Measurements from ENCODE around the gene TBC1D24. TPM values are rescaled to one million over a fixed set of nuclear protein-coding genes. Genes with fewer than 3 reads are reported as not detected.
"Not testable (repeated sequence)": the region's sequence is repeated elsewhere in the genome, so short reads cannot be mapped to it uniquely, and the experiment has no call there.

TBC1D24 gene
- total and polyA plus RNA-seq, 9 of the 15 experiments (the other 6 are each of a cell fraction or from before 2014, with no cell fraction given), result 1.7 to 22.6 (median 7.2) TPM

GRCh38 chr16:2439598-2439997 is 35.3 kb upstream of the TBC1D24 start:
- WGBS (ENCODE audit: insufficient coverage, low coverage, missing lambda C conversion rate), result 88% methylated on average over 11 of the region's 11 CpGs
- H3K9ac ChIP-seq (ENCODE audit: insufficient read depth in 1 of 2, low read depth in 2 of 2, low read length in 2 of 2), result peak overlapping the region in 1 of 2 experiments; percentile 82; a peak in 2 of 4 replicates
- no peaks in the 10 kb centered on the region for H3K9me3 ChIP-seq (replicated peaks; ENCODE audit: control insufficient read depth, insufficient read depth, low read depth, low read length)
- in situ Hi-C loops (cut with MboI), result no loop called here
- DNase-seq (ENCODE audit: extremely low read depth in 1 of 4, low spot score in 3 of 4), result no peak
- no peak overlapping the region for H3K27ac ChIP-seq (ENCODE audit: extremely low read depth, low read depth, low read length)
- intact Hi-C loops (cut with micrococcal nuclease), result no loop called here
- no peaks in the 10 kb centered on the region for H3K27me3 ChIP-seq (ENCODE audit: control insufficient read depth in 2 of 2, insufficient read depth in 2 of 2, low read length in 2 of 2)
- no peak for FAIRE-seq
- no peak overlapping the region for H2AFZ ChIP-seq (ENCODE audit: low read depth, low read length)
- no peak for TF ChIP-seq GTF2B (IDR thresholded peaks at IDR 0.05; ENCODE audit: extremely low read depth, insufficient read length)
- peak; percentile 50; the same call in 1 of the 2 replicates for TF ChIP-seq RBFOX2 (IDR thresholded peaks at IDR 0.05; ENCODE audit: low read depth, low read length)
- no peak; the same call in 2 of the 3 replicates for ATAC-seq
- ChIA-PET CTCF (ENCODE audit: low intra/inter-chr PET ratio) (no interaction called here), POLR2A (interaction anchor here (0.6 to 3.4 kb wide), 6 partner anchors 11 to 813 kb away, joined by 3 to 17 read pairs (median 6); partner anchors contain the start of gene CCNF)
- no peaks in the 10 kb centered on the region; the same call in 2 of the 3 replicates for H3K79me2 ChIP-seq (ENCODE audit: control insufficient read depth, insufficient read depth, low read length)
- peaks cover 0 to 3% of the 10 kb centered on the region in 2 experiments; a peak in 1 of 5 replicates for H3K4me1 ChIP-seq (replicated peaks in 1 of 2; ENCODE audit: control insufficient read depth in 2 of 2, insufficient read depth in 2 of 2, low read length in 2 of 2)
- no TSS peak for BruUV-seq (replicated peaks)
- H3K9me1 ChIP-seq (ENCODE audit: control insufficient read depth, insufficient read depth, low read length), result no peaks in the 10 kb centered on the region
- H3K36me3 ChIP-seq (ENCODE audit: control insufficient read depth, insufficient read depth, low read length), result peaks cover 73% of the 10 kb centered on the region
- H3K4me2 ChIP-seq (ENCODE audit: insufficient read depth, low read length), result no peak overlapping the region
- no peaks in the 10 kb centered on the region for H4K20me1 ChIP-seq (replicated peaks; ENCODE audit: control insufficient read depth, insufficient read depth, low read length)
- no peak overlapping the region for H3K4me3 ChIP-seq

GRCh38 chr16:2441143-2441804 is 33.7 kb upstream of the TBC1D24 start:
- intact Hi-C loops (cut with micrococcal nuclease); H3K4me1 ChIP-seq (replicated peaks in 1 of 2; ENCODE audit: control insufficient read depth in 2 of 2, insufficient read depth in 2 of 2, low read length in 2 of 2); H3K9me3 ChIP-seq (replicated peaks; ENCODE audit: control insufficient read depth, insufficient read depth, low read depth, low read length); H3K79me2 ChIP-seq (ENCODE audit: control insufficient read depth, insufficient read depth, low read length); CTCF ChIA-PET (ENCODE audit: low intra/inter-chr PET ratio); BruUV-seq (replicated peaks); ATAC-seq; in situ Hi-C loops (cut with MboI); H3K9ac ChIP-seq (ENCODE audit: insufficient read depth in 1 of 2, low read depth in 2 of 2, low read length in 2 of 2); H3K4me3 ChIP-seq; H3K27me3 ChIP-seq (ENCODE audit: control insufficient read depth in 2 of 2, insufficient read depth in 2 of 2, low read length in 2 of 2); H3K27ac ChIP-seq (ENCODE audit: extremely low read depth, low read depth, low read length); H4K20me1 ChIP-seq (replicated peaks; ENCODE audit: control insufficient read depth, insufficient read depth, low read length); H3K4me2 ChIP-seq (ENCODE audit: insufficient read depth, low read length); DNase-seq (ENCODE audit: extremely low read depth in 1 of 4, low spot score in 3 of 4); H3K9me1 ChIP-seq (ENCODE audit: control insufficient read depth, insufficient read depth, low read length); FAIRE-seq; H2AFZ ChIP-seq (ENCODE audit: low read depth, low read length): not testable (repeated sequence)
- 0 out of 2 replicates have a peak, but pooled peaks have one; percentile 50 for TF ChIP-seq POLR2A (conservative IDR thresholded peaks at IDR 0.05)
- peaks cover 79% of the 10 kb centered on the region for H3K36me3 ChIP-seq (ENCODE audit: control insufficient read depth, insufficient read depth, low read length)
- WGBS (ENCODE audit: insufficient coverage, low coverage, missing lambda C conversion rate), result 86% methylated on average over 14 of the region's 15 CpGs
- POLR2A ChIA-PET, result interaction anchor here (1.5 to 3.4 kb wide), 4 partner anchors 9 to 16 kb away, joined by 3 to 17 read pairs (median 9); partner anchors contain the start of gene CCNF
